PC-3 (cell line): ENCODE measurements around the gene SH3PXD2A. TPM values are rescaled to one million over a fixed set of nuclear protein-coding genes. Genes with fewer than 3 reads are reported as not detected.

Experiments used
- ATAC-seq: fragments of 200-7000 bp; cut with Tn5 transposase; 2 replicates; pipeline ENCODE4 v1.9.1; 2020; ENCODE audit warnings: mild to moderate bottlenecking, moderate library complexity
- BruUV-seq: library from RNA; stranded (reverse); fragments of 400-500 nt; replicated peaks from 2 replicates; lab custom pipeline; 2021; lab: Mats Ljungman, UMichigan
- CTCF ChIA-PET: fragments of 300-600 bp; sonication (Branson Sonifier 250); formaldehyde crosslinking; loops from one replicate; lab custom pipeline; 2022; ENCODE audit warnings: antibody characterized with exemption; lab: Charles Lee
- POLR2A ChIA-PET: fragments of 300-600 bp; sonication (Branson Sonifier 250); formaldehyde crosslinking; loops from one replicate; lab custom pipeline; 2022; ENCODE audit warnings: antibody characterized with exemption; ENCODE audit not compliant: unreplicated experiment; lab: Charles Lee
- DNase-seq: peaks from one replicate; pipeline ENCODE4 v3.0.0-alpha.2; 2015
- H2AFZ ChIP-seq: fragments of 300-600 bp; sonication (generic); 2 replicates; pipeline ENCODE4 v1.6.0; 2016; ENCODE audit warnings: antibody characterized with exemption, low read length
- H3F3A ChIP-seq: fragments of 300-600 bp; sonication (generic); one replicate; pipeline ENCODE4 v1.6.0; 2017; ENCODE audit warnings: antibody characterized with exemption, low read length, control low read depth, mild to moderate bottlenecking; ENCODE audit not compliant: unreplicated experiment
- H3K27ac ChIP-seq: fragments of 300-600 bp; sonication (generic); 2 replicates; pipeline ENCODE4 v1.5.1; 2016; ENCODE audit warnings: mild to moderate bottlenecking, low read length
- H3K27me3 ChIP-seq: fragments of 300-600 bp; sonication (generic); 2 replicates; pipeline ENCODE4 v1.6.1; 2016; ENCODE audit warnings: low read length, mixed read lengths
- H3K36me3 ChIP-seq: fragments of 300-600 bp; sonication (generic); 2 replicates; pipeline ENCODE4 v1.6.1; 2016; ENCODE audit warnings: low read depth, mixed run types, low read length, mixed read lengths
- H3K4me1 ChIP-seq: fragments of 300-600 bp; sonication (generic); 2 replicates; pipeline ENCODE4 v1.5.1; 2016; ENCODE audit warnings: low read length; ENCODE audit not compliant: insufficient read depth
- H3K4me2 ChIP-seq: fragments of 300-600 bp; sonication (generic); 2 replicates; pipeline ENCODE4 v1.6.0; 2016; ENCODE audit warnings: low read length
- H3K4me3 ChIP-seq: fragments of 300-600 bp; sonication (generic); 2 replicates; pipeline ENCODE4 v1.5.1; 2016; ENCODE audit warnings: mild to moderate bottlenecking, low read length, mixed read lengths
- H3K79me2 ChIP-seq: fragments of 300-600 bp; sonication (generic); 2 replicates; pipeline ENCODE4 v1.6.1; 2017; ENCODE audit warnings: low read length, mixed read lengths
- H3K9ac ChIP-seq: fragments of 300-600 bp; sonication (generic); 2 replicates; pipeline ENCODE4 v1.6.0; 2016; ENCODE audit warnings: mild to moderate bottlenecking, low read length
- H3K9me2 ChIP-seq: fragments of 300-600 bp; sonication (generic); replicated peaks from 2 replicates; pipeline ENCODE4 v1.6.1; 2016; ENCODE audit warnings: mixed run types, low read length, mixed read lengths
- H3K9me3 ChIP-seq: fragments of 300-600 bp; sonication (generic); 2 replicates; pipeline ENCODE4 v1.6.1; 2016; ENCODE audit warnings: low read length, mixed read lengths
- H4K20me1 ChIP-seq: fragments of 300-600 bp; sonication (generic); 2 replicates; pipeline ENCODE4 v1.6.1; 2016; ENCODE audit warnings: low read length, mixed read lengths
- CTCF ChIP-seq: fragments of 300-600 bp; sonication (generic); conservative IDR thresholded peaks from 2 replicates; pipeline ENCODE4 v1.5.1; 2017; ENCODE audit warnings: antibody characterized with exemption, low read depth, mild to moderate bottlenecking, low read length
- EZH2 ChIP-seq: fragments of 300-600 bp; sonication (generic); IDR thresholded peaks from one replicate; pipeline ENCODE4 v1.6.1; 2017; ENCODE audit warnings: antibody characterized with exemption, mild to moderate bottlenecking, low read length; ENCODE audit not compliant: unreplicated experiment
- EZH2phosphoT487 ChIP-seq: fragments of 300-600 bp; sonication (generic); IDR thresholded peaks from 2 replicates; pipeline ENCODE4 v1.6.1; 2018; ENCODE audit warnings: mild to moderate bottlenecking, antibody characterized with exemption, low read length, borderline replicate concordance
- intact Hi-C: fragments of 100-400 bp; cut with micrococcal nuclease; formaldehyde crosslinking; loops from 2 replicates; pipeline ENCODE4 v1.9.0; 2023
- total RNA-seq: library from RNA; depleted of rRNA; stranded (reverse); fragments of >200 nt; gene quantifications from 2 replicates; pipeline ENCODE4 v1.2.3, GENCODE V29; 2014

SH3PXD2A gene
- total RNA-seq, 1 experiment from 2014 or later: 3.4 TPM

GRCh38 chr10:103780242-103781149 lies 74.9 kb downstream of the SH3PXD2A start:
- H3K9me2 ChIP-seq: no peaks in the 10 kb centered on the region
- TF ChIP-seq CTCF: no peak
- TF ChIP-seq EZH2: no peak
- TF ChIP-seq EZH2phosphoT487: no peak
- H3K27ac ChIP-seq: peak overlapping the region; percentile 90
- intact Hi-C loops: loop anchor here (10.0 kb wide), 1 partner anchor 66 kb away; no protein-coding TSS in a partner anchor
- ChIA-PET POLR2A (no interaction called here), CTCF (interaction anchor here (1.1 to 1.3 kb wide), 2 partner anchors 23 to 68 kb away, joined by 6 to 11 read pairs; no protein-coding TSS in a partner anchor)
- no peak for ATAC-seq
- no peaks in the 10 kb centered on the region for H3K79me2 ChIP-seq
- H3F3A ChIP-seq: no peaks in the 10 kb centered on the region
- peaks cover 28% of the 10 kb centered on the region for H3K4me1 ChIP-seq
- H2AFZ ChIP-seq: no peak overlapping the region
- H3K9ac ChIP-seq: no peak overlapping the region
- H3K36me3 ChIP-seq: no peaks in the 10 kb centered on the region
- no TSS peak for BruUV-seq
- H4K20me1 ChIP-seq: no peaks in the 10 kb centered on the region
- no peak overlapping the region for H3K4me3 ChIP-seq
- no peaks in the 10 kb centered on the region for H3K9me3 ChIP-seq
- H3K4me2 ChIP-seq: no peak overlapping the region
- DNase-seq: no peak
- no peaks in the 10 kb centered on the region for H3K27me3 ChIP-seq

- H3K36me3 ChIP-seq: no peaks in the 10 kb centered on the region
- H3F3A ChIP-seq: no peaks in the 10 kb centered on the region
- POLR2A ChIA-PET: interaction anchor here (0.6 kb wide), 1 partner anchor 233 kb away, joined by 4 read pairs; no protein-coding TSS in a partner anchor
- no peak for DNase-seq
- BruUV-seq: no TSS peak
- H3K9me3 ChIP-seq: no peaks in the 10 kb centered on the region
- H3K4me1 ChIP-seq: peaks cover 19% of the 10 kb centered on the region
- H3K79me2 ChIP-seq: no peaks in the 10 kb centered on the region
- H3K4me3 ChIP-seq: no peak overlapping the region
- ATAC-seq: no peak
- H2AFZ ChIP-seq: no peak overlapping the region
- no peak overlapping the region for H3K4me2 ChIP-seq
- no peak overlapping the region for H3K9ac ChIP-seq
- CTCF ChIA-PET: no interaction called here
- H4K20me1 ChIP-seq: no peaks in the 10 kb centered on the region
- no peak overlapping the region for H3K27ac ChIP-seq
- no peaks in the 10 kb centered on the region for H3K27me3 ChIP-seq
- intact Hi-C loops: no loop called here
- no peak for TF ChIP-seq EZH2
- TF ChIP-seq CTCF: no peak
- H3K9me2 ChIP-seq: no peaks in the 10 kb centered on the region
These were observed 76.8 kb downstream of the SH3PXD2A start for GRCh38 chr10:103778358-103779139.
